Astrocyte of the spinal cord (primary cell): ENCODE measurements around the gene SNRNP25.

ENCODE experiments used
- DNase-seq: peaks from one replicate; pipeline ENCODE4 v3.0.0; 2011; ENCODE audit warnings: low read depth, low spot score
- H3K4me3 ChIP-seq: 2 replicates; pipeline ENCODE4 v1.5.1; 2011; ENCODE audit warnings: low read depth, mild to moderate bottlenecking, low read length, moderate library complexity
- in situ Hi-C: cut with HindIII; loops from 2 replicates; pipeline ENCODE4 v1.10.0; 2017; ENCODE audit warnings: low sequenced_read_pairs
- TF ChIP-seq, protein P1 (sequence below): IDR thresholded peaks from 2 replicates; pipeline ENCODE4 v1.5.1; 2012; ENCODE audit warnings: low read depth, mild to moderate bottlenecking, low read length, inconsistent platforms

The SNRNP25 gene

DNA sequence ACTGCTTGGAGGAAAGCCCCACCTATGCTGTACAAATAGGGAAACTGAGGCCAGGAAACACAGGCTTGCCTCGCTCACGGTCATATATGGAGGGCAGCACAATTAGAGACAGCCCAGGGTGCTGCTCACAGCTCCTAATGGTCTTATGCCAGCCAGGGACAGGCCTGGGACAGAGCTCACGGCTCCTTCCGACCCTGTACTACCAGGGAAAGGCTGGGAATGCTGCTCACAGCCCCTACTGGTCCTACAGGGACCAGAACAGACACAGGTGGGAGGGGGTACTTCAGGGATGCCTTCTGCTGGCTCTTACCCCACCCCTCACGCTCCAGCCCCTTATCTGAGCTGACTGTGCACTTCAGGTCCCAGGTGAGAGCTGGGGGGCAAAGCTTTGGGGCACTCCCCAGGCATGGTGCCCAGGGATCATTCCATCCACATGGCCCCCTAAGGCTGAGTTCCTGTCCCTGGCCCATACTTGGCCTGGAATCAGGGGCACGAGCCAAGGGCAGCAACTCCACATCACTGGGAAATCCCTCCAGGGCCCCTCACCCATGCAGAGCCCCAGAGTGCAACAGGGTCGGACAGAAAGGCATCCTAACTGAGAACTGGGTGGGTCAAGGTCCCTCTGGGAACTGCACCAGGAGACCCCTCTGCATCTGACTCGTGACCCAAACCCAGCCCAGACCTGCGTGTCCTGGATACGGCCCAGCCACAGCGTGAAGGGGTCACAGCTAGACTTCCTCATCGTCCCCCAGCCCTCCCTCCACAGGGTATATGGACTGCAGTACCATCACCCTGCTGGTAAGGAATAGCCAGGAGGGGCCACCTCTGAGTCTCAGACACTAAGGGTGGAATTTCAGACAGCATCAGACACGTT, 12.9 kb downstream of the SNRNP25 start:
- no peak for DNase-seq
- H3K4me3 ChIP-seq, result no peak overlapping the region
- TF ChIP-seq, protein P1, sequence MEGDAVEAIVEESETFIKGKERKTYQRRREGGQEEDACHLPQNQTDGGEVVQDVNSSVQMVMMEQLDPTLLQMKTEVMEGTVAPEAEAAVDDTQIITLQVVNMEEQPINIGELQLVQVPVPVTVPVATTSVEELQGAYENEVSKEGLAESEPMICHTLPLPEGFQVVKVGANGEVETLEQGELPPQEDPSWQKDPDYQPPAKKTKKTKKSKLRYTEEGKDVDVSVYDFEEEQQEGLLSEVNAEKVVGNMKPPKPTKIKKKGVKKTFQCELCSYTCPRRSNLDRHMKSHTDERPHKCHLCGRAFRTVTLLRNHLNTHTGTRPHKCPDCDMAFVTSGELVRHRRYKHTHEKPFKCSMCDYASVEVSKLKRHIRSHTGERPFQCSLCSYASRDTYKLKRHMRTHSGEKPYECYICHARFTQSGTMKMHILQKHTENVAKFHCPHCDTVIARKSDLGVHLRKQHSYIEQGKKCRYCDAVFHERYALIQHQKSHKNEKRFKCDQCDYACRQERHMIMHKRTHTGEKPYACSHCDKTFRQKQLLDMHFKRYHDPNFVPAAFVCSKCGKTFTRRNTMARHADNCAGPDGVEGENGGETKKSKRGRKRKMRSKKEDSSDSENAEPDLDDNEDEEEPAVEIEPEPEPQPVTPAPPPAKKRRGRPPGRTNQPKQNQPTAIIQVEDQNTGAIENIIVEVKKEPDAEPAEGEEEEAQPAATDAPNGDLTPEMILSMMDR, result no peak
- in situ Hi-C loops, result no loop called here

DNA sequence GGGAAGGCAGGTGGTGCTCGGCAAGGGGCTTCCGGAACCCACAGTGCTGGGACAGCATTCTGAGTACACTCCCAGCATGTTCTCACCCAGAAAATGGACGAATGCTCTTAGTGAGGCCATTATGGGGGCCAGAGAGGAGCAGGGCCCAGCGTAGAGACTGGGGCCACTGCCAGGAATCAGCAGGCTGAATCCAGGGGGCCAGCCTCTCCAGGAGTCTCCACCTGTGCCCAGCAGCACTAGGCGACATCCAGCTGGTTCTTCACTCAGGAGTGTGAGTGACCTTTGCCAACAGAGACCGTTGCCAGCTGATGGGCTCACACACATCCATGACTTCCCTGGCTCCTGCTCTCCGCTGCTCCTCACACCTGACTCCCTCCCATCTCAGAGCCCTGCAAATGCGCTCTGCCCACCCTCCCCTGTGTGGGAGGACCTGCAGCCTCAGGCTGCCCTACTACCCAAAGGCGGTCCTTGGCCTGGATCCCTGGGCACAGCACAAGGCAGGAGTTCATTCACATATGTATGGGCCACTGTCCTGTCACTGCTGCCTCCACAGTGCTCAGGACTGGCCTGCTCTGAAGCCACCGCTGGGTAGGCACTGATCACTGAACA, 13.7 kb downstream of the SNRNP25 start:
- no peak overlapping the region for H3K4me3 ChIP-seq
- TF ChIP-seq, protein P1, result no peak
- DNase-seq, result no peak
- in situ Hi-C loops, result no loop called here

DNA sequence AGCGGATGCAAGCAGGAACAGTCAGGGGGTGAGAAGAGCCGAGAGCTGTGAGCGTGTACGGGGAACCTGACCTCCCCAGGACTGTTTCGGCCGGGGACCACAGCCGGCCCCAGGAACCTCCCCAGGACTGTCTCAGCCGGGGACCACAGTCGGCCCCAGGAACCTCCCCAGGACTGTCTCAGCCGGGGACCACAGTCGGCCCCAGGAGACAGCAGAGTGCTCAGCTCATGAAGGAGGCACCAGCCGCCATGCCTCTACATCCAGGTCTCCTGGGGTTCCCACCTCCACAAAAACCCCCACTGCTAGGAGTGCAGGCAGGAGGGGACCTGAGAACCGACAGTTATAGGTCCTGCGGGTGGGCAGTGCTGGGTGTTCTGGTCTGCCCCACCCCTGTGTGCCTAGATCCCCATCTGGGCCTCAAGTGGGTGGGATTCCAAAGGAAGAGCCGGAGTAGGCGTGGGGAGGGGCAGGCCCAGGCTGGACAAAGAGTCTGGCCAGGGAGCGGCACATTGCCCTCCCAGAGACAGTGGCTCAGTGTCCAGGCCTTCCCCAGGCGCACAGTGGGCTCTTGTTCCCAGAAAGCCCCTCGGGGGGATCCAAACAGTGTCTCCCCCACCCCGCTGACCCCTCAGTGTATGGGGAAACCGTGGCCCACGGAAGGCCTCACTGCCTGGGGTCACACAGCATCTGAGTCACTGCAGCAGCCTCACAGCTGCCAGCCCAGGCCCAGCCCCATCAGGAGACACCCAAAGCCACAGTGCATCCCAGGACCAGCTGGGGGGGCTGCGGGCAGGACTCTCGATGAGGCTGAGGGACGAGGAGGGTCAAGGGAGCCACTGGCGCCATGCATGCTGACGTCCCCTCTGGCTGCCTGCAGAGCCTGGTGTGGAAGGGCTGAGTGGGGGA, 14.5 kb downstream of the SNRNP25 start:
- DNase-seq, result peak; percentile 34
- no peak overlapping the region for H3K4me3 ChIP-seq
- in situ Hi-C loops, result no loop called here
- TF ChIP-seq, protein P1, result no peak

DNA sequence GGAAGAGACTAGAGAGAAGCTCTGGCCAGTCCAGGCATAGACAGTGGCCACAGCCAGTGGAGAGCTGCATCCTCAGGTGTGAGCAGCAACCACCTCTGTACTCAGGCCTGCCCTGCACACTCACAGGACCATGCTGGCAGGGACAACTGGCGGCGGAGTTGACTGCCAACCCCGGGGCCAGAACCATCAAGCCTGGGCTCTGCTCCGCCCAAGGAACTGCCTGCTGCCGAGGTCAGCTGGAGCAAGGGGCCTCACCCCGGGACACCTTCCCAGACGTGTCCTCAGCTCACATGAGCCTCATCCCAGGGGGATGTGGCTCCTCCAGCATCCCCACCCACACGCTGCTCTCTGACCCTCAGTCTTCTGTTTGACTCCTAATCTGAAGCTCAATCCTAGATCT, 15.6 kb downstream of the SNRNP25 start:
- no peak for DNase-seq
- in situ Hi-C loops, result no loop called here
- H3K4me3 ChIP-seq, result no peak overlapping the region
- TF ChIP-seq, protein P1, result no peak

DNA sequence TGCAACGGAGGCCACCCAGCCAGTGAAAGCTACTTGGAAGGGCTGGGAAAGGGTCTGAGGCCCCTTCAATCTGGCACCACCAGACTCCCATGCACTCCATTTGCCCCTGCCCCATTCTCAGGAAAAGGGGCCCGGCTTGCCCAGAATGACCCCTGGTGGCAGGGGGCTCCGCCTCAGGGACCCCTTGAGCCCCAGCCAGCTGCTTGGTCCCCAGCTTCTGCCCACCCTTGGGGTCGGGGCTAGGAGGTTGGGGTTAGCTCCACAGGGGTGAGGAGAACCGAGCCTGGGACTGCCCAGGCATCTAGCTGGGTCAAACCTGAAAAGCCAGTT, 17.5 kb downstream of the SNRNP25 start:
- DNase-seq, result no peak
- in situ Hi-C loops, result no loop called here
- H3K4me3 ChIP-seq, result peak overlapping the region; percentile 65
- TF ChIP-seq, protein P1, result no peak

DNA sequence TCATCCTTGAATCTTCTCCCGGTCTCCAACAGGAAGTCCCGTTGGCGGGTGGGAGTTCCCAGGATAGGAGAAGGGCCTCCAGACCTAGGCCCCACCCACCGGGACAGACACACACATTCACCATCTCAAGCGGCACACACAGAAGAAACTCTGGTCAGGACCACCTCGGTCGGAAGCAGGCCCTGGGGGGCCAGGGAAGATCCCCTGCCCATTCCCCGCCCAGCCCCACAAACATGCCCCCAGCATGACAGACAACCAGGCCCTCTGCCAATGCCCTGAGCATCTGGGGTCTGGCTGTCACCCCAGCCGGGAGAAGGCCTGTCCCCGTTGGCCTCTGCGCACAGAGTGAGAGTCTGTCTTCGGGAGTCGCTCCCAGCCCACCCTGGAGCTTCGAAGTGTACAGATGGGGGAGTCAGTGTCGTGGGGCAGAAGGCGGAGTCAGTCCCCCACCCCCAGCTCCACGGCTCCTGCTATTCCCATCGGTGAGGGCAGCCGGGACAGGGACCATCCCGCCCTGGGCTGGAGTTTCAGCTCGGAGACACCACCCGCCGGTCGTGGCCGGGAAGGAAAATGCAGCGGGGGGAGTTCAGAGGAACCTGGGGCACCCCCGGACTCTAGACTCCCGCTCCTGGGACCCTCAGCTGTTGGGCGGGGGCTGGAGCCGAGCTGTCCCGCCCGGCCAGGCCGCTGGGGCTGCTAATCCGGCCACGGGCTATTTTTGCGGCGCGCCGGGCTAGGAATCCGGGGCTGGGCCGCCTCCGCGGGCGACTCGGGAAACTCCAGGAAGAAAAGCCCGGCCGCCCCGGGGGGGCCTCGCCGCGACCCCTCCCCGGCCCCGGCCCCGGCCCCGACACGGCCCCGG, 18.1 kb downstream of the SNRNP25 start:
- H3K4me3 ChIP-seq, result peak overlapping the region; percentile 65
- TF ChIP-seq, protein P1, result no peak
- peak; percentile 63 for DNase-seq
- in situ Hi-C loops, result no loop called here
